Right renal pelvis (tissue), 4 donors: Measurements from ENCODE around the gene SOX2. TPM values are rescaled to one million over a fixed set of nuclear protein-coding genes. Genes with fewer than 3 reads are reported as not detected.

Experiments
- DNase-seq, 4 donors: peaks; one replicate each; pipeline ENCODE4 v3.0.0-alpha.2; 2013; ENCODE audit warnings: low read depth in 4 of 4, low spot score in 3 of 4, missing footprints in 1 of 4
- polyA plus RNA-seq, 4 donors: library from polyadenylated mRNA; unstranded; fragments of 120-200 nt; gene quantifications; one replicate each; pipeline ENCODE4 v1.2.1, GENCODE V29; 2013; ENCODE audit not compliant: insufficient read length in 4 of 4

Gene SOX2
- polyA plus RNA-seq: under 1 TPM; 0.24 to 0.56 (median 0.33) TPM

- peak in 2 of 4 donors; percentile 67 to 71 for DNase-seq
These were observed at the start of gene SOX2 for GRCh38 chr3:181711325-181712135. SOX2 (plus strand) TSS chr3:181711925; CDS start chr3:181712361, 436 bp downstream.

GRCh38 chr3:181683563-181683962 is 28.2 kb upstream of the SOX2 start:
- DNase-seq: no peak

DNA sequence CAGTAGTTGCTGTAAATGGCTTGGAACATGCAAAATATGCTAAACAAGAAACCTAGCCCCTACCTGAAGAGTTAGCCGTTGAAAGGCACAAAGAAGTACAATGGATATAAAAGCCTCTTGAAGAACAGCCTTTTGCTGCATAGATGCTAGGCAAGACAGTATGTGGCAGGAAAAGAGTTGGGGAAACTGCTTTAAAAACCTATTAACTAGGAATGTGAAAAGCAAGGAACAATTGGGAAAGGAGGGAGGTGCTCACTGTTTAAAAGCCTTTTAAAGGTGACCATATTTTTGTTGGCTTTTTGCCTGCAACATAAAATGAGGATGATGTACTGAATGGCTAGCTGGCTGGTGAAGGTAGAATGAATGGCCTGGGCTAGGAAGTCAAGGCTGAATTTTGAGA is 24.5 kb upstream of the SOX2 start:
- no peak for DNase-seq

DNA sequence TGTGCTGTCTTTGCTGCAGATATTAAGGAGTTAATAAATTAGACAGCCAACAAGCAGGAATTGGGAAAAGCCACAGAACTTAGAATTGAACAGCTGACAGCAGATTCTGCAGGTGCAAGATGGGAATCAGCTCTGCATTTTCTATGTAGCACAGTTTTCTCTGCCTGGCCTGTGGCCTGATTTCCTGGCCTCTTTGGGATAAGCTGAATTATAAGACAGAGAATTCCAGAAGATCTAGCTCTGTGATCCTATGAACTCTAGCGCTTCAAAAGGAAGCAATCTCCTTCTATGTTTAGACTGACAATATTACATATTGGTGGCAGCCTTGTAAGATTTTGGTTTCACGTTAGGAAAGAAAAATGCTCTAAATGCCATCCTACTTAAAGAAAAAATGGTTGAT is 24.0 kb upstream of the SOX2 start:
- no peak for DNase-seq

GRCh38 chr3:181689546-181689945 is 22.2 kb upstream of the SOX2 start:
- DNase-seq: no peak

DNA sequence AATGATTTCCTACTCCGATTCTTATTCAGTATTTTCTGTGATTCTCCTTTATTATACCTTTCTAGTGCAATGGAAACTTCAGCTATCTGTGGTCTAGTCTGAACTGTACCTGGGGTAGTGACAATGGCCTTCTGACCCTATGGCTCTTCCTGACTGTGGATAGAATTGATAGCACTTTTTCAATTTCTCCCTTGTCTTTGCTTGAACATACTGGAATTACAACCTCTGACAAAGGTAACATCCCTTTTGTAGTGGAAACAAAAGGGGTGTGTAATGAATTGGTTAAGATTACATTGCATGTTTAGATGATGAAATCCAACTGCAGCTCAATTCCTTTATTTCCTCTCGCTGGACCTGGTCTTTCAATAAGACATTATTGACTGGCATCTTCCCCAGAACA is 21.0 kb upstream of the SOX2 start:
- DNase-seq: no peak

DNA sequence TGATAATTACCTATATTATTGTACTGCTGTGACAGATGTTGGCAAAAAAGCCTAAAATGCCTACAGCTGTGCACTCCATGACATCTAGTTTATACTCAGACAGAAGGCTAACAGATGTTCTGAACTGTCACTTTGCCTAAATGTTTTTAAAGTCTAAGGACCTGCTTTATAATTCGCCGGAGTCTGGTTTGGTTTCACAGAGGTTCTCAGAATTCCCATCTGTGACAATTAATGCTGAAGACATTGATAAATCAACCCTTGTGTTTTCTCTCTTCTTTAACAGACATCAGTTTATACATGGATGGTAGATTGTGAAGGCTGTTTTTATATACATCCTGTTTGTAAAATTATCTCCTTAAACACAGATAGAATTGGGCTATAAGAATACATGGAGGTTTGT is 19.8 kb upstream of the SOX2 start:
- DNase-seq: no peak

- DNase-seq: no peak
These were observed 19.2 kb upstream of the SOX2 start for GRCh38 chr3:181692311-181693145.

GRCh38 chr3:181693280-181693679 is 18.4 kb upstream of the SOX2 start:
- DNase-seq: no peak

GRCh38 chr3:181694805-181695660 is 16.7 kb upstream of the SOX2 start:
- DNase-seq: no peak

DNA sequence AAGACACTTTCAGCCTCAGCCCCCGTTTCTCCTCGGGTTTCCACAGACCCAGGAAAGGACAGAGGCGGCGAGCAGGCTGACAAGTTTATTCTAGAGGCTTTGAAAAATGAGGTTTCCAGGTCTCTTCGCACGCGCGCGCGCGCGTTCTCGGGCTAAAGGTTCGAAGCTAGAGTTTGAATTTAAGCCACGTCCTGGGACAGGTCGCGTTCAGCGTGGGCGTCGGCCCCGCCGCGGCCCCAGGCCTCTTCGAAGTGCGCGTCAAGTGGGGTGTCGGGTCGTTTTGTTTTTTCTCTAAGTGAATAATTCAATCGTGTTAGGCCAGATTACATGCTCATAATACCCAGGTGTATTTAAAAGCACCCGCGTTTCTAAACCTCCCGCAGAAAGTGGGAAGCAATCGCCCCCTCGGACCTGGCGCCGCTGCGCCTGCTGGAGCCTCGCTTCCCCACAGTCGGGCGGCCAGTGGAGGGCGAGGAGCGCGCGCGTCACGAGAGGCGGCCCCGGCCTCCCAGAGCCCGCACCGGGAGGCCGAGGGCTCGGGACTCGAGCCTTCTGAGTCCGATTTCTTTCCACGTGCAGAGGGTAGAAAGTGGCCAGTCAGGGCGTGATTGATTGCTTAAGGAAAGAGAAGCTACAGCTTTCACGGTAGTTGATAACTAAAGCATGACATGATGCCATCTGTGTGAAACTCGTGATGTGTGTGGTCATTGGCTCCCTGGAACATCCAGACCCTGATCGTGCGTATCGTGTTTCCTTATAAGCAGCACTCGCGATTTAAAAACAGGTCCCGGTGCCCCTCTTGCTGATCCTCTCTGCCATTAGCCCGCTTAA is 15.8 kb upstream of the SOX2 start:
- DNase-seq: no peak

GRCh38 chr3:181696626-181697230 is 15.0 kb upstream of the SOX2 start:
- DNase-seq: no peak

DNA sequence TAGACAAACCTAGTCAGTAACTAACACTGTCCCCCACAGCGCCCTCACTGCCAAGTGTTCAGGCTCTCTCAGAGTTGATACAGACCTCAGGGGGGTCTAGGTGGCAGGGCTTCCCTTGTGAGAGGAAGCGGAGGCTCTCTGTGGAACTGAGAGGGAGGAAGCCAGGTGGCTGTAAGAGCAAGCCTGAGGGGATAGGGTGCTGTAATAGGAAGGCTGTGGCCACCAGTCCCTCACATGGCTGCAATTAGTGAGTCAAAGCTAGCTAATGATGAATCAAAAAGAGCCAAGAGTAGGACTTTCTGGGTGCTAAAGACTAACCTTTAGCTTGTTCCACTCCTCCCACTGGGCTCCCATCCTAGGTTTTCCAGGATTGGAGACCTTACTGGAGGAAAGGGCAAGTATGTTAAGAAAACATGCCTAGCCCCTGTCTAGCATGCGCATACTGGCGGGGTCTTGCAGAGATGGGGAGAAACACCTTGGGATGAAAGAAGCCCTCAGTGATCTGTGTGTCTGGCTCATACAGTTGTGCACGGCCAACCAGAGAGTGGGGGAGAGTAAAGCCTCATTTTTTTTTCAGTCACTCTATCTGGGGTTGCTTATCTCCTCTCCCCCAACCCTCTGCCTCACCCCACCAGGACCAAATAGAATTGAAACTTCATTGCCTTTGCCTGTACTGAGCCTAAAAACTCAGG is 13.3 kb upstream of the SOX2 start:
- DNase-seq: no peak

DNA sequence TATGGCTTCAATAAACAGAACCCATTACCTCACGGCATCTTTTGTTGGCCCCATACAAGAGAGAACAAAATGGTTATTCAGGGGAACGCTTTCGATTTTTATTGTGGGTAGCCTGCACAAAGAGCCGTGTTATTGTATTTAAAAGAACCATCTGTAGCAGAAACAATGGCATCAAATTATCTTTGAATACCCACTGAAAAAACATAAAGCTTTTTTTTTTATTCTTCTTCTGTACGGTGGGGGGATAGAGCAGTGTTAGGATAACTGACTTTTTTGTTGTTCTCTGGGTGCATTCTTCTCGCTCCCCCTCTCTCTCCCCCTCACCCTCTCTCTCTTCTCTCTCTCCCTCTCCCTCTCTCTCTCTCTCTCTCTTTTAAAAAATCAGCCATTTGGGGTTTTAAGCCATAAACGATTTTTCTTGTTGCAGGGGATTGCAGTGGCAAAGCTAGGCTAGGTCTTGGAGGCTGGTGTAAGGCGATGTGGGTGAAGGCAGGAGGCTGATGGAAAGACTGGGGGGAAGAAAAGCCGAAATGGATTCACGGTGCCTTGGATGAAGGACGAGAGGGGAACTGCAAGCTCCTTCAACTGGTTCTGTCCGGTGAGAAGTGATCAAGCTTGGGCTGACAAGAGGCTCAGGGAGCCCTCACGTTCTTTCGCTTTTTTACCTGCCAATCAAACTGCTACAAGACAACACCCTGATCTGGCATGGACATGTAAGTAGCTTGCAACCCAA is 12.4 kb upstream of the SOX2 start:
- DNase-seq: no peak

- peak; percentile 74 to 81 (median 80) for DNase-seq
These were observed 11.3 kb upstream of the SOX2 start for GRCh38 chr3:181700168-181701087.

DNA sequence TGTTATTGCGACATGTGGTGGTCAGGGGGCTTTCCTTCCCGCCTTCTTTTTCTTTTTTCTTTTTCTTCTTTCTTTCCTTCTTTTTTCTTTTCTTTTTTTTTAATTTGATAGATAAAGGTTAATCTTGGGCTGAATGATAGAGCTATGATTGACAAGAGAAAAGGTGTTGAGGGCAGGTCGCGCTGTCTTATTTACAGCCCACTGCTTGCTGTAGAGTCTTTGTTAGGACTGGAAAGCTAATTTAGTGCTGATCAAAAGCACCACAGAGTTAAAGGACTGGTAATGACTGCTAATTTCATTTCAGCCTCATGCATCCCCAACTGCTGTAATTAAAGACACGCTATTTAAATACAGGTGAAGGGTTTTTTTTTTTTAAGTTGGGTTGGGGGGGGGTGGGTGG is 10.6 kb upstream of the SOX2 start:
- no peak for DNase-seq
